H9 (cell line): ENCODE measurements around the gene ATP2A1. TPM values are rescaled to one million over a fixed set of nuclear protein-coding genes. Genes with fewer than 3 reads are reported as not detected.

Experiments
- DNase-seq: peaks from one replicate; pipeline ENCODE4 v3.0.0-alpha.2; 2017
- H2AFZ ChIP-seq: one replicate; pipeline ENCODE4 v1.6.1; 2013; ENCODE audit warnings: mild to moderate bottlenecking, low read length, control low read depth, moderate library complexity
- H2AK5ac ChIP-seq: 2 replicates; pipeline ENCODE4 v1.6.1; 2013; ENCODE audit warnings: low read length, control low read depth, mixed read lengths; ENCODE audit not compliant: insufficient read length
- H2BK120ac ChIP-seq: one replicate; pipeline ENCODE4 v1.6.1; 2013; ENCODE audit warnings: low read depth, mild to moderate bottlenecking, low read length, control low read depth, inconsistent platforms; ENCODE audit not compliant: poor library complexity, severe bottlenecking
- H2BK12ac ChIP-seq: 2 replicates; pipeline ENCODE4 v1.6.1; 2013; ENCODE audit warnings: low read length, control low read depth, mixed read lengths, low read depth; ENCODE audit not compliant: insufficient read length
- H2BK15ac ChIP-seq: 2 replicates; pipeline ENCODE4 v1.6.1; 2013; ENCODE audit warnings: low read depth, low read length, control low read depth
- H2BK20ac ChIP-seq: one replicate; pipeline ENCODE4 v1.6.1; 2013; ENCODE audit warnings: low read depth, mild to moderate bottlenecking, low read length, control low read depth, inconsistent platforms; ENCODE audit not compliant: poor library complexity, severe bottlenecking
- H2BK5ac ChIP-seq: 2 replicates; pipeline ENCODE4 v1.6.1; 2013; ENCODE audit warnings: low read length, control low read depth, mixed read lengths; ENCODE audit not compliant: insufficient read length
- H3K14ac ChIP-seq: 2 replicates; pipeline ENCODE4 v1.6.1; 2013; ENCODE audit warnings: low read length, control low read depth; ENCODE audit not compliant: insufficient read depth
- H3K18ac ChIP-seq: 2 replicates; pipeline ENCODE4 v1.6.1; 2013; ENCODE audit warnings: low read depth, mild to moderate bottlenecking, mixed read lengths, low read length, control low read depth; ENCODE audit not compliant: insufficient read length
- H3K23ac ChIP-seq: 2 replicates; pipeline ENCODE4 v1.6.1; 2013; ENCODE audit warnings: low read length, control low read depth, mixed read lengths, low read depth; ENCODE audit not compliant: insufficient read length
- H3K23me2 ChIP-seq: 2 replicates; pipeline ENCODE4 v1.6.1; 2013; ENCODE audit warnings: low read depth, mild to moderate bottlenecking, mixed read lengths, low read length, control low read depth; ENCODE audit not compliant: insufficient read length, poor library complexity, severe bottlenecking
- H3K27ac ChIP-seq: 2 replicates; pipeline ENCODE4 v1.5.1; 2013; ENCODE audit warnings: low read length, control low read depth, mixed read lengths, low read depth; ENCODE audit not compliant: insufficient read length
- H3K27me3 ChIP-seq: 2 replicates; pipeline ENCODE4 v1.6.1; 2013; ENCODE audit warnings: low read length, control low read depth, inconsistent platforms; ENCODE audit not compliant: insufficient read depth
- H3K4ac ChIP-seq: 2 replicates; pipeline ENCODE4 v1.6.1; 2013; ENCODE audit warnings: low read depth, mild to moderate bottlenecking, control low read depth, inconsistent platforms, low read length, moderate library complexity
- H3K4me1 ChIP-seq: 2 replicates; pipeline ENCODE4 v1.6.1; 2013; ENCODE audit warnings: low read length, control low read depth, inconsistent platforms; ENCODE audit not compliant: insufficient read depth
- H3K4me2 ChIP-seq: 2 replicates; pipeline ENCODE4 v1.6.1; 2013; ENCODE audit warnings: low read length, control low read depth, mixed read lengths; ENCODE audit not compliant: insufficient read length, insufficient read depth
- H3K56ac ChIP-seq: 2 replicates; pipeline ENCODE4 v1.6.1; 2013; ENCODE audit warnings: low read depth, mild to moderate bottlenecking, mixed read lengths, low read length, control low read depth; ENCODE audit not compliant: insufficient read length
- H3K79me1 ChIP-seq: 2 replicates; pipeline ENCODE4 v1.6.1; 2013; ENCODE audit warnings: low read depth, mild to moderate bottlenecking, moderate library complexity, low read length, control low read depth, inconsistent platforms; ENCODE audit not compliant: insufficient read depth, poor library complexity, severe bottlenecking
- H3K79me2 ChIP-seq: 2 replicates; pipeline ENCODE4 v1.6.1; 2013; ENCODE audit warnings: low read length, control low read depth, inconsistent platforms; ENCODE audit not compliant: insufficient read depth
- H3K9ac ChIP-seq: 2 replicates; pipeline ENCODE4 v1.6.1; 2013; ENCODE audit warnings: low read length, control low read depth, mixed read lengths; ENCODE audit not compliant: insufficient read length; ENCODE audit errors: extremely low read depth
- H3K9me3 ChIP-seq: one replicate; pipeline ENCODE4 v1.6.1; 2013; ENCODE audit warnings: low read depth, low read length, inconsistent platforms; ENCODE audit not compliant: control insufficient read depth
- H3T11ph ChIP-seq: one replicate; pipeline ENCODE4 v1.6.1; 2013; ENCODE audit warnings: mild to moderate bottlenecking, low read length, control low read depth, inconsistent platforms
- H4K20me1 ChIP-seq: one replicate; pipeline ENCODE4 v1.6.1; 2013; ENCODE audit not compliant: control insufficient read depth, insufficient read length, insufficient read depth
- H4K5ac ChIP-seq: 2 replicates; pipeline ENCODE4 v1.6.1; 2013; ENCODE audit warnings: low read depth, mild to moderate bottlenecking, mixed read lengths, low read length, control low read depth; ENCODE audit not compliant: insufficient read length
- H4K8ac ChIP-seq: replicated peaks from 2 replicates; pipeline ENCODE4 v1.6.1; 2013; ENCODE audit warnings: low read length, control low read depth, mixed read lengths, low read depth; ENCODE audit not compliant: insufficient read length
- H4K91ac ChIP-seq: 2 replicates; pipeline ENCODE4 v1.6.1; 2013; ENCODE audit warnings: low read depth, mild to moderate bottlenecking, moderate library complexity, mixed read lengths, low read length, control low read depth; ENCODE audit not compliant: insufficient read length
- H3K27ac Mint-ChIP-seq, 3 experiments: 2 replicates in 2 of 3; 3 replicates in 1 of 3; pipeline ENCODE4 v1.8.0; 2020 to 2021; ENCODE audit warnings: mixed read lengths in 3 of 3, mild to moderate bottlenecking in 1 of 3, moderate library complexity in 1 of 3
- H3K27me3 Mint-ChIP-seq: 2 replicates; pipeline ENCODE4 v1.8.0; 2021; ENCODE audit warnings: low read depth, mild to moderate bottlenecking, moderate library complexity, mixed read lengths
- H3K36me3 Mint-ChIP-seq, 3 experiments: 2 replicates in 2 of 3; 3 replicates in 1 of 3; pipeline ENCODE4 v1.8.0; 2020 to 2021; ENCODE audit warnings: low read depth in 3 of 3, mixed read lengths in 3 of 3; ENCODE audit not compliant: insufficient read depth in 1 of 3
- H3K4me1 Mint-ChIP-seq, 2 experiments: 2 replicates each; pipeline ENCODE4 v1.8.0; 2020; ENCODE audit warnings: mixed read lengths in 2 of 2
- H3K4me3 Mint-ChIP-seq, 2 experiments: 2 replicates in 1 of 2; 3 replicates in 1 of 2; pipeline ENCODE4 v1.8.0; 2020 to 2021; ENCODE audit warnings: mild to moderate bottlenecking in 2 of 2, mixed read lengths in 2 of 2, moderate library complexity in 1 of 2
- H3K9me3 Mint-ChIP-seq, 2 experiments: 2 replicates in 1 of 2; 3 replicates in 1 of 2; pipeline ENCODE4 v1.8.0; 2020; ENCODE audit warnings: mild to moderate bottlenecking in 2 of 2, mixed read lengths in 2 of 2, moderate library complexity in 1 of 2
- CTCF ChIP-seq: fragments of 200-600 bp; sonication (generic); conservative IDR thresholded peaks from 3 replicates; pipeline ENCODE4 v1.8.0; 2021; ENCODE audit warnings: antibody characterized with exemption, mild to moderate bottlenecking
- WGBS: extraction: QIAGEN DNeasy Blood & Tissue Kit; methylation state at CpG from one replicate; pipeline ENCODE4 v1.1.7; 2013; ENCODE audit warnings: missing lambda C conversion rate, low lambda C conversion rate, mixed read lengths; ENCODE audit not compliant: insufficient read length; ENCODE audit errors: extremely low coverage; 5-methylcytosine and 5-hydroxymethylcytosine counted together
- total RNA-seq: library from RNA; stranded (reverse); gene quantifications from 2 replicates; pipeline ENCODE4 v1.2.1, GENCODE V29; 2021

Gene ATP2A1
- total RNA-seq, 1 experiment from 2014 or later = 4.6 TPM

- Histone ChIP-seq H4K20me1 (no peaks in the 10 kb centered on the region), H3K18ac (no peak overlapping the region), H2AFZ (no peak overlapping the region), H3K4me2 (no peak overlapping the region), H3K9me3 (no peaks in the 10 kb centered on the region), H3K23me2 (peaks cover 5% of the 10 kb centered on the region), H3K27ac (no peak overlapping the region), H3K79me2 (no peaks in the 10 kb centered on the region; the same call in 1 of the 2 replicates), H3K27me3 (no peaks in the 10 kb centered on the region), H4K5ac (no peak overlapping the region), H2BK20ac (no peak overlapping the region), H3K14ac (no peak overlapping the region), H3K4ac (no peak overlapping the region), H3T11ph (no peak overlapping the region), H3K79me1 (no peaks in the 10 kb centered on the region), H3K9ac (no peak overlapping the region), H3K23ac (no peak overlapping the region), H2BK15ac (no peak overlapping the region), H2AK5ac (no peak overlapping the region), H2BK12ac (no peak overlapping the region), H2BK120ac (no peak overlapping the region), H4K91ac (no peak overlapping the region), H4K8ac (no peak overlapping the region), H2BK5ac (no peak overlapping the region), H3K4me1 (no peaks in the 10 kb centered on the region), H3K56ac (no peak overlapping the region)
- peaks cover 8 to 17% of the 10 kb centered on the region in 2 experiments for H3K4me1 Mint-ChIP-seq
- H3K4me3 Mint-ChIP-seq = peak overlapping the region in 1 of 2 experiments; percentile 66; a peak in 2 of 5 replicates
- H3K27me3 Mint-ChIP-seq = no peaks in the 10 kb centered on the region; the same call in 1 of the 2 replicates
- no peak for TF ChIP-seq CTCF
- no peak overlapping the region for H3K27ac Mint-ChIP-seq
- H3K36me3 Mint-ChIP-seq = peaks cover 40 to 66% (median 44%) of the 10 kb centered on the region in 3 experiments; a peak in 6 of 7 replicates
- DNase-seq = no peak
- WGBS = no CpG with 5 or more reads among the region's 7 CpGs
- no peaks in the 10 kb centered on the region for H3K9me3 Mint-ChIP-seq
These were observed 35.6 kb upstream of the ATP2A1 start for GRCh38 chr16:28842696-28843095.
